ENCODE results near the gene CCND2.
A peak's percentile ranks its signal among the peaks of the same experiment; 100 is the strongest.

CCND2 gene

DNA sequence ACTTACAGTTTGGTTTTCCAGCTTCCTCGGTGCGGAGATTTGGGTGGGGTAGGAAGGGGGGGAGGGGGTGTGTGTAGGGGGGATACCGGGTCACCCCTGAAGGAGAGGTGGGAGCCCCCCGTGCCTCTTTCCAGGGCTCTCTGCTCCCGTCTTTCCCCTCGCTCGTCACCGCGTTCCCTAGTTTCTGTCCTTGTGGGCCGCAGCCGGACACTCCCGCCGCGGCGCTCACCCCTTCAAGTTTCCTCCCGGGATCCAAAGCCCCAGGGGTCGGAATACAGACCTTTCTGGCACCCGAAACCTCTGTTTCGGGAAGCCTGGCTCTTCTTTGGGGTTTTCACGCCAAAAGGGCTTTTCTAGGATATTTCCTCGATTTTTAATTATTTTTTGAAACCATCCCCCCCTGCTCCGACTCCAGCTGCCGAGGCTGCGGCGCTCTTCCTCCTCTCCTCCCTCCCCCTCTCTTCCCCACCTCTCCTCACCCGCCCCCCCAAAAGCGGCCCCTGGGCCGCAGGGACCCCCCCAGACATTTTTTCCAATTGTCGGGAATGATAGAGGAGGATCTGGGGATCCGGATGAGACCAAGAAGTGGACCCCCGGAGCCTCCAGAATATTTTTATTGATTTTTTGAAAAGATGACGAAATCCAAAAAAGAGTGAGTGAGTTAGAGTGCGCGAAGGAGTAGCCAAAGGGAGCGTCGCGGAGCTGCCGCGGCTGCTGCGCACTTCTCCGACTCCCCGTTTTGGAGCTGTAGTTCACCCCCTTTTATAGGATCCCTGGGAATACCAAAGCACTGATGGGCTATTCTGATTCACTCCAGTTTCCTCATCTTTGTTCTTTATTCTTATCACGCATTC is 1.7 kb downstream of the CCND2 start:
- Mint-ChIP-seq H3K9me3 (no peaks in the 10 kb centered on the region), H3K4me3 (peak overlapping the region; percentile 95), H3K36me3 (ENCODE audit: insufficient read depth) (peaks cover 71% of the 10 kb centered on the region), H3K4me1 (peaks cover 57% of the 10 kb centered on the region), H3K27me3 (no peaks in the 10 kb centered on the region), H3K27ac (ENCODE audit: low read depth) (peak overlapping the region; percentile 97)
- DNase-seq (ENCODE audit: low spot score in 2 of 2) (no peak), ATAC-seq (replicated peaks; ENCODE audit: extremely low read depth, poor library complexity, severe bottlenecking) (no peak)

GRCh38 chr12:4275870-4276301 is 2.3 kb downstream of the CCND2 start:
- Mint-ChIP-seq H3K27me3 (no peaks in the 10 kb centered on the region), H3K4me1 (peaks cover 59% of the 10 kb centered on the region), H3K27ac (ENCODE audit: low read depth) (peak overlapping the region; percentile 97), H3K9me3 (no peaks in the 10 kb centered on the region), H3K36me3 (ENCODE audit: insufficient read depth) (peaks cover 74% of the 10 kb centered on the region), H3K4me3 (peak overlapping the region; percentile 95)
- DNase-seq (ENCODE audit: low spot score in 2 of 2) (no peak), ATAC-seq (replicated peaks; ENCODE audit: extremely low read depth, poor library complexity, severe bottlenecking) (no peak)

DNA sequence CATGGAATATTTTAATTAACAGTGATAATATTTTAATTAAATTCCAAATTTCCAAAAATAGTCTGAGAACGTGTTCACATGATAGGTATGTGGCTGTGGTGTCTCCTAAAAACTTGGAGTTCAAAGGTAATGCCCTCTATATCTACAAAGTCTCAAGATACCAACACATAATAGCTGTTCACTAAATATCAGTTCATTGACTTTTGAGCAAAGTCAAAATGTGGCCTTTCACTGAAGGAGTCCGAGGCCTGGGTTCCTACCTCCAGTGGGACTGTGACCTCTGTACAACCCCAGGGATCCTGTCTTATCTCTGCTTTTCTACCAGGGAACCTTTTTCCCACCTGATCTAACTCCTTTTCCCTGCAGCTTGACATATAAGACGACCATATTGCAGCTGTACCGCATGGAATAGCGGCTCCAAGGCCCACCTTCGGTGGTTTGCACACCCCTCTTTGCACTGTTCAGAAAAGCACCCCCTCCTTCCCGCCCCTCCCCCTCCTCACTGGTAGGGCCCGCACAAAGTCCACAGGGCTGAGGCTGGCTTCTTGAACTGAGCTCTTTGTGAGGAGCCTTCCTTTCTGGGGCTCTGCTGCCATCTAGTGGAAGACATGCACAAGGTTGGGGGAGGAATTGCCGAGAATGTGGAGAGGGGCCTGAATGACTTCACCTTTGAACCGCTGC is 3.1 kb downstream of the CCND2 start:
- H3K36me3 Mint-ChIP-seq (ENCODE audit: insufficient read depth) = peaks cover 76% of the 10 kb centered on the region
- DNase-seq (ENCODE audit: low spot score in 2 of 2) = peak; percentile 80

GRCh38 chr12:4277205-4277543 is 3.6 kb downstream of the CCND2 start:
- no peak for ATAC-seq (replicated peaks; ENCODE audit: extremely low read depth, poor library complexity, severe bottlenecking)
- Mint-ChIP-seq H3K4me1 (peaks cover 66% of the 10 kb centered on the region), H3K27ac (ENCODE audit: low read depth) (peak overlapping the region; percentile 87), H3K4me3 (peak overlapping the region; percentile 95), H3K36me3 (ENCODE audit: insufficient read depth) (peaks cover 74% of the 10 kb centered on the region), H3K9me3 (no peaks in the 10 kb centered on the region), H3K27me3 (no peaks in the 10 kb centered on the region)
- DNase-seq (ENCODE audit: low spot score in 2 of 2) = no peak

More for the DNA sequence above, 3.1 kb downstream of the CCND2 start:
- Mint-ChIP-seq H3K27ac (ENCODE audit: low read depth) (peak overlapping the region; percentile 97), H3K9me3 (no peaks in the 10 kb centered on the region), H3K27me3 (no peaks in the 10 kb centered on the region), H3K4me3 (peak overlapping the region; percentile 95), H3K4me1 (peaks cover 63% of the 10 kb centered on the region)
- ATAC-seq (replicated peaks; ENCODE audit: extremely low read depth, poor library complexity, severe bottlenecking) = peak; percentile 25

DNA sequence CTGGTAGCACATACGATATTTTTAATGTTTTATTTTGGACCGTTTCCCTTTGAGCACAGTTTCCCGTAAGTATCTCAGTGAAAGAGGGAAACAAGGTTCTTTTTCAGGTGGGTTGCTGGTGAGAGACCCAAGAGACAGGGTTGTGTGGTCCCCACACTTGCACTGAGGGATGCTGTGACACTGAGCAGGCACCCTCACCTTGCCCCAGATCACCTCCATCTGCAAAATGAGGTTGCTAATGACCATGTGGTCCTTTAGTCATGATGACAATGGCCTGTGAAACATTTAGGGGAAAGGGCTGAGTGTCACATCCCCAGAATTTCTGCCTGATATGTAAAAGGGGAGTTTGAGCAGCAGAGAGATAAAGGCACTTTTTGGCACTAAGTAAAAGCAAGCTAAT is 4.3 kb downstream of the CCND2 start:
- peak overlapping the region; percentile 77 for H3K27ac Mint-ChIP-seq (ENCODE audit: low read depth)
- no peaks in the 10 kb centered on the region for H3K27me3 Mint-ChIP-seq
- peaks cover 77% of the 10 kb centered on the region for H3K36me3 Mint-ChIP-seq (ENCODE audit: insufficient read depth)
- no peak for ATAC-seq (replicated peaks; ENCODE audit: extremely low read depth, poor library complexity, severe bottlenecking)
- DNase-seq (ENCODE audit: low spot score in 2 of 2) = no peak
- H3K4me1 Mint-ChIP-seq = peaks cover 67% of the 10 kb centered on the region
- no peak overlapping the region for H3K4me3 Mint-ChIP-seq
- no peaks in the 10 kb centered on the region for H3K9me3 Mint-ChIP-seq

DNA sequence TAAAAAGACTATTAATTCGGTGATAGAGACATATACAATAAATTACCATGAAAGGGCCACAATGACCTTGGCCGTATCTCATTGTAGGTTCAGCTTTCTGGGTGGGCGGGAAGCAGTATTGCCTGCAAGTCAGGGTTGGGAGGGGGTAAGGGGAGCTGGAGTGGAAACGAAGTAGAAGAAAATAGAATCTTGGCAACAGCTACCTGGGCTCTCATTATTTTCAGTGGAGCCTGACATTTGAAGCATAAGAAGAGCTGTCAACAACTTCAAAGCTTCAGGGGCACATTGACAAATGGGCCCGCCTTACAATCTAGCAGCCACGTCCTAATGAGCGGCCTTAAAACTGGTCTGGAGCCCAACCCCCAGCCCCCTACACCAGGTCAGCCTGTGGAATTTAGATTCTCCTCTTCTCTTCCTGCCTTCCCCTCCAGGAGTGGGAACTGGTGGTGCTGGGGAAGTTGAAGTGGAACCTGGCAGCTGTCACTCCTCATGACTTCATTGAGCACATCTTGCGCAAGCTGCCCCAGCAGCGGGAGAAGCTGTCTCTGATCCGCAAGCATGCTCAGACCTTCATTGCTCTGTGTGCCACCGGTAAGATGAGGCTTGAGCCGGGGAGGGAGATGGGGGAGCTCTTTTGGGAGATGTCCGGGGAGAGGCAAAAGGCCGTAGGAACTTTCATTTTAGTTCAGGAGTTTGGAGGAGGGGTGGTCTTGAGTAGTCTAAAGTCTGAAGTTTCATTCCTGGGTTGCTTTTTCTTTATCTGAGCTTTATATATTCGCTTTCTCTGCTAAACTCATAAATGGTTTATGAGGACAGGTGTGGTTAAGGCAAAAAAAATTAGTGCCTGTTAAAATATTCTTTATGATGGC is 5.0 kb downstream of the CCND2 start:
- Mint-ChIP-seq H3K27me3 (no peaks in the 10 kb centered on the region), H3K27ac (ENCODE audit: low read depth) (peak overlapping the region; percentile 77), H3K4me1 (peaks cover 64% of the 10 kb centered on the region), H3K4me3 (peak overlapping the region; percentile 40), H3K9me3 (no peaks in the 10 kb centered on the region), H3K36me3 (ENCODE audit: insufficient read depth) (peaks cover 75% of the 10 kb centered on the region)
- no peak for DNase-seq (ENCODE audit: low spot score in 2 of 2)
- ATAC-seq (replicated peaks; ENCODE audit: extremely low read depth, poor library complexity, severe bottlenecking) = no peak

DNA sequence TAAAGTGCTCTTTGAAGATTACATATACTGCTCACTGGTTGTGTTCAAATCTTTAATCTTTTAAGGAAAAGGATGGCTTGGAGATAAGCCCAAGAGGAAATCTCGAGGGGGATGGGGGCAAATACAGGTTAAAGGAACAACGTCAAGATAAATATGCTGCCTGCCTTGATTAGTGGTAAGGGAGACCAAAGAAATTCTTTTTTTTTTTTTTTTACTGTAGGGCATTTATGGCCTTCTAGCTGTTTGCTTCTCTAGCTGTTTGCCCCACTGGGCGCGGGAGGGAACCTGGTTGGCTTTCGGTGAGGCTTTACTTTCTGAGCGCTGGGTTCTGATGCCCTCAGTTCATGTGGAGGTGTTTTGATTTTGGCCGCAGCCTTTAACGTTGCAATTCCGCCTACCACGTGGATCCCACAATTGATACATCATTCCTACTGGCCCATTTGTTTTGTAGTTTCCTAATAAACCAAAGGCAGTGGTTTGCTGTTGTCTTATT is 5.7 kb downstream of the CCND2 start:
- no peak for ATAC-seq (replicated peaks; ENCODE audit: extremely low read depth, poor library complexity, severe bottlenecking)
- Mint-ChIP-seq H3K4me3 (peak overlapping the region; percentile 40), H3K36me3 (ENCODE audit: insufficient read depth) (peaks cover 79% of the 10 kb centered on the region), H3K27me3 (no peaks in the 10 kb centered on the region), H3K9me3 (no peaks in the 10 kb centered on the region), H3K4me1 (peaks cover 68% of the 10 kb centered on the region), H3K27ac (ENCODE audit: low read depth) (peak overlapping the region; percentile 77)
- DNase-seq (ENCODE audit: low spot score in 2 of 2) = no peak

DNA sequence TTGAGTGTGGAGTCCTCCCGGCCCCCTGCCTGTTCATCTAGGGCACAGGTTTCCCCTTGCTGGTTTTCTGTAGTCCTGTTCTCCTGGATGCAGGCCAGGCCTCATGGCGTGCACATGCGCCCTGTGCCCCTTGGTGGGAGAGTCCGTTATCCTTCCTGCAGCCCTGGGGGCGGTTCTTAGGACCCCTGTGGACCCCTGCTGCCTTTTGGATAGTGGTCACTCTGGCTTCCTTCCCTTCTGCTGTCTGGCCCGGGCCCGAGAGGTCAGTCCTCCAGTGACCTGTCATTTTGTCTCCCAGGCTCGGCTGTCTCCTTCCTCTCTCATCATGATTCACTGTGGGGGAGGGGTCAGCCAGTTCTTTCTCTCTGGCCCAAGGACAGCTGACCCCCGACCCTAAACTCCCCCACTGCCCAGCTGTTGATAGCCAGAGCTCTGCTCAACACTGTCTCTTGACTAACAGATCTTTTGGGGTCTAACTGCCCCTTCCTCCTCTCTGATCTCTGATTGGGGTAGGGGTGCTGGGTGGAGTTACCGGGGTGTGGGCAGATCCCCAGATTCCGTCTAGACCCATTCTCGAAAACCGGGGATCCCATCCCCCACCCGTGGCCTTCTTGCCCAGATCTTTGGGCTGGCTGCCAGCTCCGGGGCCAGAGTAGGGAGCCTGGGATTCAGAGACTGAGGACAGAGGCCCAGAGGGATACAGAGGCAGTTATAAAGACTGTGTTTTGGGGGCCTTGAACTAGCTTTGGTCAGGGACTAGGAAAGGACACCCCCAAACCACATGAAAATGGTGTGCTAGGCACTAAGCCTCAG is 7.0 kb downstream of the CCND2 start:
- H3K27ac Mint-ChIP-seq (ENCODE audit: low read depth) = peak overlapping the region; percentile 74
- H3K4me1 Mint-ChIP-seq = peaks cover 79% of the 10 kb centered on the region
- H3K36me3 Mint-ChIP-seq (ENCODE audit: insufficient read depth) = peaks cover 81% of the 10 kb centered on the region
- ATAC-seq (replicated peaks; ENCODE audit: extremely low read depth, poor library complexity, severe bottlenecking) (no peak), DNase-seq (ENCODE audit: low spot score in 2 of 2) (no peak)
- H3K4me3 Mint-ChIP-seq = no peak overlapping the region
- H3K27me3 Mint-ChIP-seq = no peaks in the 10 kb centered on the region
- H3K9me3 Mint-ChIP-seq = no peaks in the 10 kb centered on the region

DNA sequence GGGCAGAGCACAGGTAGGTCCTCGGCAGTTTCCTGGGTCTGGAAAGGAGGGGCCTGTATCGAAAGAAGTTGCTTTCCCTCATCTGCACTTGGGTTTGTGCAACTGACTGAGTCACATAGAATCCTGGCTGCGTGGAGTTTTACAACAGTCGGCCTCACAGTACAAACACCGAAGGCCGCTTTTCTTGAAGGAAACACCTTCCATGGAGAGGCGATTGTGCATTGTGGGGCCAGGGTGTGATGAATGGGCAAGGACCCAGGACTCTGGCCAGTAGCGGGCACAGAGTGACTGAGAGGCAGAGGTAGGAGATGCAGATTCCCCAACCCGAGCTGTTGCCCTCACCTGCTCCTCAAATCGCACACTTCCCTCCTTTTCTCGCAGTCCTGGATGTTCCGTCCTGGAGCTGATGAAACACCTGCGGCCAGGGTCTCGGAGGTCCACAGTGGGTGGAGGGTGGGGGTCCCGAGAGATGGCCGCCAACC is 7.7 kb downstream of the CCND2 start:
- H3K4me3 Mint-ChIP-seq = no peak overlapping the region
- H3K27ac Mint-ChIP-seq (ENCODE audit: low read depth) = peak overlapping the region; percentile 74

GRCh38 chr12:4282103-4282891 is 8.7 kb downstream of the CCND2 start:
- Mint-ChIP-seq H3K4me1 (peaks cover 79% of the 10 kb centered on the region), H3K36me3 (ENCODE audit: insufficient read depth) (peaks cover 82% of the 10 kb centered on the region), H3K4me3 (no peak overlapping the region), H3K27me3 (no peaks in the 10 kb centered on the region), H3K27ac (ENCODE audit: low read depth) (peak overlapping the region; percentile 69), H3K9me3 (no peaks in the 10 kb centered on the region)
- DNase-seq (ENCODE audit: low spot score in 2 of 2) = no peak
- ATAC-seq (replicated peaks; ENCODE audit: extremely low read depth, poor library complexity, severe bottlenecking) = no peak

More for the DNA sequence above, 7.7 kb downstream of the CCND2 start:
- ATAC-seq (replicated peaks; ENCODE audit: extremely low read depth, poor library complexity, severe bottlenecking) (no peak), DNase-seq (ENCODE audit: low spot score in 2 of 2) (no peak)
- no peaks in the 10 kb centered on the region for H3K27me3 Mint-ChIP-seq
- peaks cover 79% of the 10 kb centered on the region for H3K4me1 Mint-ChIP-seq
- peaks cover 81% of the 10 kb centered on the region for H3K36me3 Mint-ChIP-seq (ENCODE audit: insufficient read depth)
- no peaks in the 10 kb centered on the region for H3K9me3 Mint-ChIP-seq

DNA sequence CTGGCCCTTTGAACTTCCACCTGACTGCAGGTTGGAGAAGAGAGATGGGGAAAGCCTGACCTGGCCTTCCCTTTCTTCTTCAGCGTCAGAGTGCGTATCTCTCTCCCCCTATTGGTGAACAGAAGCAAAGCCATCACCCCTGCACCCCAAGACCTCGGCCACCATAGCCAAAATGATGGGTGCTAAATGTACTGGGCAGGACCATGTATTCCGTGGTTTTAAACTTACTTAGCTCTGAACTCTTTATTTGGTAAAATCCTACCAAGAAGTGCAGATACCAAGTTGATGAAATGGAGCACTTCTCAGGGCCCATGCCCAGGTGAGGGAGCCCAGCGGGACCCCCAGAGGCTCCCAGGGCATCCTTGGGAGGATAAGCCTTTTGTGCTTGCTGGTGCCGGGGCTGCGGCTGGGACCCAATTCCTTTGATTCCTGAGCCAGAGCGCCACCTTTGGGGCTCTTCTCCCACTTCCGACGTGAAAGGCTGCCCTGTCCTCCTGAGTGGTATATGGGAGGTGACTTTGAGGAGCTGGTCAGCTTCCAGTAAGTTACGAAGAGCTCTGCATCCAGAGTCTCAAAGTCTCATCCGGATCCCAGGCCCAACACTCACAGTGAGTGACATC is 9.4 kb downstream of the CCND2 start:
- H3K4me1 Mint-ChIP-seq = peaks cover 83% of the 10 kb centered on the region
- H3K27ac Mint-ChIP-seq (ENCODE audit: low read depth) = peak overlapping the region; percentile 69

More for the DNA sequence above, 9.4 kb downstream of the CCND2 start:
- Mint-ChIP-seq H3K36me3 (ENCODE audit: insufficient read depth) (peaks cover 84% of the 10 kb centered on the region), H3K27me3 (no peaks in the 10 kb centered on the region), H3K9me3 (no peaks in the 10 kb centered on the region), H3K4me3 (no peak overlapping the region)
- ATAC-seq (replicated peaks; ENCODE audit: extremely low read depth, poor library complexity, severe bottlenecking) = no peak
- DNase-seq (ENCODE audit: low spot score in 2 of 2) = no peak
